Measurements from ENCODE around the gene CAMKMT.
A peak's percentile ranks its signal among the peaks of the same experiment; 100 is the strongest.
"Not testable (repeated sequence)": the region's sequence is repeated elsewhere in the genome, so short reads cannot be mapped to it uniquely, and the experiment has no call there.

The CAMKMT gene

GRCh38 chr2:44358503-44358902 lies 3.2 kb upstream of the CAMKMT start:
- peak; percentile 12 to 30 (median 17) for DNase-seq (ENCODE audit: low read depth in 2 of 3, low spot score in 1 of 3)

- no peak for DNase-seq (ENCODE audit: low read depth in 2 of 3, low spot score in 1 of 3)
Observed at GRCh38 chr2:44360749-44361329, 908 bp upstream of the CAMKMT start.

GRCh38 chr2:44362207-44363015 lies 664 bp downstream of the CAMKMT start:
- peak; percentile 7 to 35 (median 27) for DNase-seq (ENCODE audit: low read depth in 2 of 3, low spot score in 1 of 3)

- no peak for DNase-seq (ENCODE audit: low read depth in 2 of 3, low spot score in 1 of 3)
Observed at GRCh38 chr2:44364604-44365003, 2.9 kb downstream of the CAMKMT start.

- no peak for DNase-seq (ENCODE audit: low read depth in 2 of 3, low spot score in 1 of 3)
Observed at GRCh38 chr2:44367591-44367990, 5.8 kb downstream of the CAMKMT start.

- DNase-seq (ENCODE audit: low read depth in 2 of 3, low spot score in 1 of 3) = no peak
Observed at GRCh38 chr2:44369392-44369791, 7.6 kb downstream of the CAMKMT start.

- DNase-seq (ENCODE audit: low read depth in 2 of 3, low spot score in 1 of 3) = no peak
Observed at GRCh38 chr2:44371445-44371844, 9.7 kb downstream of the CAMKMT start.

- DNase-seq (ENCODE audit: low read depth in 2 of 3, low spot score in 1 of 3) = no peak
Observed at GRCh38 chr2:44372246-44372645, 10.5 kb downstream of the CAMKMT start.

- DNase-seq (ENCODE audit: low read depth in 2 of 3, low spot score in 1 of 3) = no peak
Observed at GRCh38 chr2:44377486-44377885, 15.7 kb downstream of the CAMKMT start.

- not testable (repeated sequence) for DNase-seq (ENCODE audit: low read depth in 2 of 3, low spot score in 1 of 3)
Observed at GRCh38 chr2:44385226-44385625, 23.5 kb downstream of the CAMKMT start.

GRCh38 chr2:44388877-44389276 lies 27.1 kb downstream of the CAMKMT start:
- no peak for DNase-seq (ENCODE audit: low read depth in 2 of 3, low spot score in 1 of 3)

GRCh38 chr2:44389895-44390294 lies 28.1 kb downstream of the CAMKMT start:
- DNase-seq (ENCODE audit: low read depth in 2 of 3, low spot score in 1 of 3) = no peak

- peak in 2 of 3 donors; percentile 26 to 42 for DNase-seq (ENCODE audit: low read depth in 2 of 3, low spot score in 1 of 3)
Observed at GRCh38 chr2:44392338-44392943, 30.7 kb downstream of the CAMKMT start.

GRCh38 chr2:44397447-44398175 lies 35.9 kb downstream of the CAMKMT start:
- DNase-seq (ENCODE audit: low read depth in 2 of 3, low spot score in 1 of 3) = no peak

GRCh38 chr2:44398243-44398897 lies 36.6 kb downstream of the CAMKMT start:
- DNase-seq (ENCODE audit: low read depth in 2 of 3, low spot score in 1 of 3) = no peak

GRCh38 chr2:44420725-44421124 lies 59.0 kb downstream of the CAMKMT start:
- no peak for DNase-seq (ENCODE audit: low read depth in 2 of 3, low spot score in 1 of 3)

- no peak for DNase-seq (ENCODE audit: low read depth in 2 of 3, low spot score in 1 of 3)
Observed at GRCh38 chr2:44424211-44424610, 62.5 kb downstream of the CAMKMT start.

- no peak for DNase-seq (ENCODE audit: low read depth in 2 of 3, low spot score in 1 of 3)
Observed at GRCh38 chr2:44429034-44429433, 67.3 kb downstream of the CAMKMT start.

- DNase-seq (ENCODE audit: low read depth in 2 of 3, low spot score in 1 of 3) = no peak
Observed at GRCh38 chr2:44430342-44430741, 68.6 kb downstream of the CAMKMT start.

GRCh38 chr2:44433895-44434294 lies 72.1 kb downstream of the CAMKMT start:
- no peak for DNase-seq (ENCODE audit: low read depth in 2 of 3, low spot score in 1 of 3)

GRCh38 chr2:44441200-44441599 lies 79.5 kb downstream of the CAMKMT start:
- no peak for DNase-seq (ENCODE audit: low read depth in 2 of 3, low spot score in 1 of 3)

All from stimulated activated CD4-positive, alpha-beta T cell treated with anti-CD3 and anti-CD28 coated beads, Interleukin-12 subunit alpha, Interleukin-12 subunit beta, amount 100 ng/mL, for 48 hours (primary cell).